ENCODE measurements around the gene SMARCA2. TPM values are rescaled to one million over a fixed set of nuclear protein-coding genes. Genes with fewer than 3 reads are reported as not detected.

The SMARCA2 gene
- total RNA-seq, 6 experiments from 2014 or later, result 73.2 to 113 (median 96.6) TPM

GRCh38 chr9:2220036-2220435 is 204.9 kb downstream of the SMARCA2 start:
- TF ChIP-seq CTCF (IDR thresholded peaks at IDR 0.05), result no peak
- Mint-ChIP-seq H3K27me3 (ENCODE audit: insufficient read depth) (no peaks in the 10 kb centered on the region; the same call in none of the 2 replicates), H3K36me3 (ENCODE audit: low read depth) (peaks cover 7% of the 10 kb centered on the region; the same call in 1 of the 2 replicates), H3K27ac (no peak overlapping the region), H3K9me3 (peaks cover 5% of the 10 kb centered on the region; the same call in 1 of the 2 replicates), H3K4me3 (no peak overlapping the region), H3K4me1 (ENCODE audit: low read depth) (peaks cover 18% of the 10 kb centered on the region)
- DNase-seq, result peak; percentile 6

- TF ChIP-seq CTCF (IDR thresholded peaks at IDR 0.05), result no peak
- Mint-ChIP-seq H3K27me3 (ENCODE audit: insufficient read depth) (no peaks in the 10 kb centered on the region; the same call in 1 of the 2 replicates), H3K27ac (no peak overlapping the region), H3K4me3 (no peak overlapping the region), H3K36me3 (ENCODE audit: low read depth) (no peaks in the 10 kb centered on the region), H3K9me3 (no peaks in the 10 kb centered on the region; the same call in 1 of the 2 replicates), H3K4me1 (ENCODE audit: low read depth) (peaks cover 11% of the 10 kb centered on the region)
- no peak for DNase-seq
Observed at GRCh38 chr9:2227144-2227867, 212.2 kb downstream of the SMARCA2 start.

GRCh38 chr9:2228132-2228531 is 213.0 kb downstream of the SMARCA2 start:
- no peaks in the 10 kb centered on the region for H3K9me3 Mint-ChIP-seq
- no peak for DNase-seq
- no peaks in the 10 kb centered on the region; the same call in 1 of the 2 replicates for H3K27me3 Mint-ChIP-seq (ENCODE audit: insufficient read depth)
- no peak overlapping the region for H3K27ac Mint-ChIP-seq
- no peak overlapping the region for H3K4me3 Mint-ChIP-seq
- TF ChIP-seq CTCF (IDR thresholded peaks at IDR 0.05), result peak; percentile 70
- peaks cover 12% of the 10 kb centered on the region for H3K4me1 Mint-ChIP-seq (ENCODE audit: low read depth)
- no peaks in the 10 kb centered on the region for H3K36me3 Mint-ChIP-seq (ENCODE audit: low read depth)

- no peak for TF ChIP-seq CTCF (IDR thresholded peaks at IDR 0.05)
- no peaks in the 10 kb centered on the region for H3K9me3 Mint-ChIP-seq
- no peak overlapping the region for H3K4me3 Mint-ChIP-seq
- H3K4me1 Mint-ChIP-seq (ENCODE audit: low read depth), result peaks cover 12% of the 10 kb centered on the region
- DNase-seq, result no peak
- no peak overlapping the region for H3K27ac Mint-ChIP-seq
- no peaks in the 10 kb centered on the region for H3K36me3 Mint-ChIP-seq (ENCODE audit: low read depth)
- H3K27me3 Mint-ChIP-seq (ENCODE audit: insufficient read depth), result no peaks in the 10 kb centered on the region; the same call in 1 of the 2 replicates
Observed at GRCh38 chr9:2228641-2229040, 213.5 kb downstream of the SMARCA2 start.

- Mint-ChIP-seq H3K27me3 (ENCODE audit: insufficient read depth) (peaks cover under 1% of the 10 kb centered on the region; the same call in 1 of the 2 replicates), H3K9me3 (no peaks in the 10 kb centered on the region), H3K36me3 (ENCODE audit: low read depth) (no peaks in the 10 kb centered on the region), H3K27ac (no peak overlapping the region), H3K4me1 (ENCODE audit: low read depth) (peaks cover 12% of the 10 kb centered on the region), H3K4me3 (no peak overlapping the region)
- no peak for TF ChIP-seq CTCF (IDR thresholded peaks at IDR 0.05)
- no peak for DNase-seq
Observed at GRCh38 chr9:2229109-2229721, 214.1 kb downstream of the SMARCA2 start.

All from HFFc6 (cell line).